ENCODE data around the gene ARHGEF35. TPM values are rescaled to one million over a fixed set of nuclear protein-coding genes. Genes with fewer than 3 reads are reported as not detected.
"Not testable (repeated sequence)": the region's sequence is repeated elsewhere in the genome, so short reads cannot be mapped to it uniquely, and the experiment has no call there.

The ARHGEF35 gene
- total RNA-seq = 3.9 and 4.9 TPM in 2 replicates

GRCh38 chr7:144195212-144195872 is at the start of gene ARHGEF35:
TSS of gene ARHGEF35 (minus strand) at chr7:144195833. CDS start at chr7:144188383, 7,450 bp downstream.
- intact Hi-C loops (cut with micrococcal nuclease); H3K4me1 Mint-ChIP-seq; DNase-seq; POLR2A ChIA-PET; H3K27me3 Mint-ChIP-seq; H3K27ac Mint-ChIP-seq; H3K9me3 Mint-ChIP-seq; H3K36me3 Mint-ChIP-seq (ENCODE audit: low read depth); CTCF ChIA-PET: not testable (repeated sequence)
- peak; percentile 66 for ATAC-seq (ENCODE audit: low read depth)
- peak within 1 kb of the TSS; percentile 50 for H3K4me3 Mint-ChIP-seq

- H3K27me3 Mint-ChIP-seq; H3K4me3 Mint-ChIP-seq; ATAC-seq (ENCODE audit: low read depth); H3K27ac Mint-ChIP-seq; intact Hi-C loops (cut with micrococcal nuclease); DNase-seq; H3K9me3 Mint-ChIP-seq; POLR2A ChIA-PET; CTCF ChIA-PET; H3K36me3 Mint-ChIP-seq (ENCODE audit: low read depth); H3K4me1 Mint-ChIP-seq: not testable (repeated sequence)
Observed at GRCh38 chr7:144245372-144245771, 49.7 kb upstream of the ARHGEF35 start.

- H3K27ac Mint-ChIP-seq; H3K27me3 Mint-ChIP-seq; CTCF ChIA-PET; DNase-seq; H3K9me3 Mint-ChIP-seq; intact Hi-C loops (cut with micrococcal nuclease); H3K36me3 Mint-ChIP-seq (ENCODE audit: low read depth); ATAC-seq (ENCODE audit: low read depth); H3K4me1 Mint-ChIP-seq; H3K4me3 Mint-ChIP-seq; POLR2A ChIA-PET: not testable (repeated sequence)
Observed at GRCh38 chr7:144239365-144239764, 43.7 kb upstream of the ARHGEF35 start, which contains the start of gene OR2A42. TSS of gene OR2A42 (minus strand) at chr7:144239605. CDS start at chr7:144232843, 6,762 bp downstream.

GRCh38 chr7:144238530-144239082 is 43.0 kb upstream of the ARHGEF35 start:
- POLR2A ChIA-PET; H3K27ac Mint-ChIP-seq; ATAC-seq (ENCODE audit: low read depth); H3K4me1 Mint-ChIP-seq; H3K9me3 Mint-ChIP-seq; H3K36me3 Mint-ChIP-seq (ENCODE audit: low read depth); H3K27me3 Mint-ChIP-seq; H3K4me3 Mint-ChIP-seq; CTCF ChIA-PET; DNase-seq; intact Hi-C loops (cut with micrococcal nuclease): not testable (repeated sequence)

- H3K4me3 Mint-ChIP-seq; POLR2A ChIA-PET; ATAC-seq (ENCODE audit: low read depth); DNase-seq; H3K27ac Mint-ChIP-seq; H3K4me1 Mint-ChIP-seq; H3K27me3 Mint-ChIP-seq; CTCF ChIA-PET; H3K9me3 Mint-ChIP-seq; intact Hi-C loops (cut with micrococcal nuclease); H3K36me3 Mint-ChIP-seq (ENCODE audit: low read depth): not testable (repeated sequence)
Observed at GRCh38 chr7:144233039-144233438, 37.4 kb upstream of the ARHGEF35 start.

- DNase-seq; H3K36me3 Mint-ChIP-seq (ENCODE audit: low read depth); H3K4me1 Mint-ChIP-seq; POLR2A ChIA-PET; CTCF ChIA-PET; H3K4me3 Mint-ChIP-seq; ATAC-seq (ENCODE audit: low read depth); H3K27me3 Mint-ChIP-seq; H3K27ac Mint-ChIP-seq; intact Hi-C loops (cut with micrococcal nuclease); H3K9me3 Mint-ChIP-seq: not testable (repeated sequence)
Observed at GRCh38 chr7:144231027-144231426, 35.4 kb upstream of the ARHGEF35 start.

- CTCF ChIA-PET; POLR2A ChIA-PET; H3K4me1 Mint-ChIP-seq; H3K4me3 Mint-ChIP-seq; intact Hi-C loops (cut with micrococcal nuclease); ATAC-seq (ENCODE audit: low read depth); H3K27ac Mint-ChIP-seq; H3K9me3 Mint-ChIP-seq; H3K36me3 Mint-ChIP-seq (ENCODE audit: low read depth); H3K27me3 Mint-ChIP-seq; DNase-seq: not testable (repeated sequence)
Observed at GRCh38 chr7:144228810-144229209, 33.2 kb upstream of the ARHGEF35 start.

- H3K9me3 Mint-ChIP-seq = not testable (repeated sequence)
Observed at GRCh38 chr7:144226866-144227265, 31.2 kb upstream of the ARHGEF35 start.

GRCh38 chr7:144223675-144224074 is 28.0 kb upstream of the ARHGEF35 start:
- ATAC-seq (ENCODE audit: low read depth); H3K36me3 Mint-ChIP-seq (ENCODE audit: low read depth); POLR2A ChIA-PET; intact Hi-C loops (cut with micrococcal nuclease); H3K9me3 Mint-ChIP-seq; H3K27me3 Mint-ChIP-seq; H3K4me1 Mint-ChIP-seq; CTCF ChIA-PET; H3K27ac Mint-ChIP-seq; H3K4me3 Mint-ChIP-seq; DNase-seq: not testable (repeated sequence)

More at GRCh38 chr7:144226866-144227265, 31.2 kb upstream of the ARHGEF35 start:
- intact Hi-C loops (cut with micrococcal nuclease); H3K36me3 Mint-ChIP-seq (ENCODE audit: low read depth); POLR2A ChIA-PET; H3K4me3 Mint-ChIP-seq; DNase-seq; CTCF ChIA-PET; H3K27me3 Mint-ChIP-seq; ATAC-seq (ENCODE audit: low read depth); H3K4me1 Mint-ChIP-seq; H3K27ac Mint-ChIP-seq: not testable (repeated sequence)

- H3K9me3 Mint-ChIP-seq; H3K4me1 Mint-ChIP-seq; H3K36me3 Mint-ChIP-seq (ENCODE audit: low read depth); H3K27ac Mint-ChIP-seq; H3K4me3 Mint-ChIP-seq; intact Hi-C loops (cut with micrococcal nuclease); POLR2A ChIA-PET; H3K27me3 Mint-ChIP-seq; DNase-seq; CTCF ChIA-PET; ATAC-seq (ENCODE audit: low read depth): not testable (repeated sequence)
Observed at GRCh38 chr7:144220531-144220930, 24.9 kb upstream of the ARHGEF35 start.

GRCh38 chr7:144219149-144219548 is 23.5 kb upstream of the ARHGEF35 start:
- H3K27ac Mint-ChIP-seq = not testable (repeated sequence)

GRCh38 chr7:144218581-144218980 is 22.9 kb upstream of the ARHGEF35 start:
- H3K4me3 Mint-ChIP-seq; intact Hi-C loops (cut with micrococcal nuclease); DNase-seq; H3K9me3 Mint-ChIP-seq; H3K27me3 Mint-ChIP-seq; CTCF ChIA-PET; ATAC-seq (ENCODE audit: low read depth); H3K36me3 Mint-ChIP-seq (ENCODE audit: low read depth); H3K27ac Mint-ChIP-seq; H3K4me1 Mint-ChIP-seq: not testable (repeated sequence)
- POLR2A ChIA-PET = interaction anchor here (0.7 kb wide), 1 partner anchor 311 kb away, joined by 4 read pairs; no protein-coding TSS in a partner anchor

More at GRCh38 chr7:144219149-144219548, 23.5 kb upstream of the ARHGEF35 start:
- POLR2A ChIA-PET = interaction anchor here (0.7 kb wide), 1 partner anchor 311 kb away, joined by 4 read pairs; no protein-coding TSS in a partner anchor
- H3K9me3 Mint-ChIP-seq; H3K27me3 Mint-ChIP-seq; H3K4me1 Mint-ChIP-seq; CTCF ChIA-PET; H3K4me3 Mint-ChIP-seq; intact Hi-C loops (cut with micrococcal nuclease); H3K36me3 Mint-ChIP-seq (ENCODE audit: low read depth); DNase-seq: not testable (repeated sequence)
- ATAC-seq (ENCODE audit: low read depth) = peak; percentile 40

All from activated B cell treated with CpG ODN at 0.5 μM for 24 hours (primary cell).